GM12865 (cell line): ENCODE results near the gene LRRC3C.
A peak's percentile ranks its signal among the peaks of the same experiment; 100 is the strongest.
"Not testable (repeated sequence)": the region's sequence is repeated elsewhere in the genome, so short reads cannot be mapped to it uniquely, and the experiment has no call there.

ENCODE experiments used
- DNase-seq: peaks from one replicate; pipeline ENCODE4 v3.0.0; 2010; ENCODE audit warnings: low read depth
- H3K4me3 ChIP-seq: 2 replicates; pipeline ENCODE4 v1.5.1; 2011; ENCODE audit warnings: mild to moderate bottlenecking, low read depth, low read length, control low read depth
- CTCF ChIP-seq: IDR thresholded peaks from 2 replicates; pipeline ENCODE4 v1.5.1; 2011; ENCODE audit warnings: low read length, control low read depth, low read depth, inconsistent platforms; ENCODE audit not compliant: insufficient read depth; ENCODE audit errors: missing control alignments

Gene LRRC3C, protein sequence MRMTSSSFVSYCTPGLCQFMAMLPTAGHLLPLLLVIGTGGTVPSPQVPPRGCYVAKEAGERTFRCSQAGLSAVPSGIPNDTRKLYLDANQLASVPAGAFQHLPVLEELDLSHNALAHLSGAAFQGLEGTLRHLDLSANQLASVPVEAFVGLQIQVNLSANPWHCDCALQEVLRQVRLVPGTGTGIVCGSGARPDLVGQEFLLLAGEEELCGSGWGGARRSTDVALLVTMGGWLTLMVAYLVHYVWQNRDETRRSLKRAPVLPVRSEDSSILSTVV

DNA sequence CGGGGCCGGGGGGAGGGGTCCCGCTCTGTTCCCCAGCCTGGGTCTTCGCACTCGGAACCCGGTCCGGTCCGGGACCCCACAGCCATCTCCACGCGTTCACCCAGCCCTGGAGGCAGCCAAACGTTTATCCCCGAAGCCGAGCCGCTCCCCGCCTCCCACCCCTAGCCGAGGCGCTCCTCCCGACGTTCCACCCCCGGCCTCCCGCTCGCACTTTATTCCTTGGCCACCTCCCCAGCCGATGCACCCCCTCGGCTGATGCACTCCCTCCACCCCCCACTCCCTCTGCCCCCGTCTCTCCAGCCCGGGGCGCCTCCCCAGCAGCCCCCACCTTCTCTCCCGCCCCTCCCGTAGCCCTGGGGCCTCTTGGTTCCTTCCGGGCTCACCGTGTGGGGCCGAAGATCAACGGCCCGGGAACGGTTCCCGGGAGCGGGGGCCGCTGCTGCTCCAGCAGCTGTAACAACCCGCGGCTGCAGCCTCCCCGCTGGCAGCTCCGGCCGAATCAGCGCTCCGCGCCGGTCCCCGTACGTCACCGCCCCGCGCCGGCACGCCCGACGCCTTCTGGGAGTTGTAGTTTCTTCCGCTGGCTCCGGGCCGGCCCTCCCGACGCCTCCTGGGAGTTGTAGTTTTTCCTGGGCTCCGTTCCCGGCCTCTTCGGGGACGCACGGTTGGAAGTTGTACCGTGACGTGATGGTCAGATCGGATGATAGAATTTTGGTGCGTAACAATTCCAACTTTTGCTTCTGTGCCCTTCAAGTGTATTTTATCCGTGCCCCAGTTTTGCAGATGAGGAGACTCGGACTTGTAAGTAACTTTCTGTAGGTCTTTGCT, at the start of gene LRRC3C, which contains the start of gene ORMDL3:
Gene LRRC3C (plus strand): TSS at position 632 of the 828 bp plus-strand sequence. CDS start 13,792 bp downstream, outside the sequence.
Gene ORMDL3 (minus strand): TSS at position 501 of the 828 bp plus-strand sequence. CDS start 3,398 bp downstream, outside the sequence.
- peak within 1 kb of the TSS; percentile 87 for H3K4me3 ChIP-seq
- no peak for TF ChIP-seq CTCF
- peak; percentile 94 for DNase-seq

GRCh38 chr17:39886102-39886501, 41.4 kb upstream of the LRRC3C start:
- not testable (repeated sequence) for H3K4me3 ChIP-seq, DNase-seq

- H3K4me3 ChIP-seq: no peak overlapping the region
- TF ChIP-seq CTCF: no peak
- DNase-seq: no peak
Observed at GRCh38 chr17:39887078-39887477, 40.5 kb upstream of the LRRC3C start.

- no peak overlapping the region for H3K4me3 ChIP-seq
- no peak for DNase-seq
- TF ChIP-seq CTCF: no peak
Observed at GRCh38 chr17:39889200-39889599, 38.3 kb upstream of the LRRC3C start.

GRCh38 chr17:39894681-39895376, 32.7 kb upstream of the LRRC3C start:
- no peak overlapping the region for H3K4me3 ChIP-seq
- no peak for TF ChIP-seq CTCF
- no peak for DNase-seq

DNA sequence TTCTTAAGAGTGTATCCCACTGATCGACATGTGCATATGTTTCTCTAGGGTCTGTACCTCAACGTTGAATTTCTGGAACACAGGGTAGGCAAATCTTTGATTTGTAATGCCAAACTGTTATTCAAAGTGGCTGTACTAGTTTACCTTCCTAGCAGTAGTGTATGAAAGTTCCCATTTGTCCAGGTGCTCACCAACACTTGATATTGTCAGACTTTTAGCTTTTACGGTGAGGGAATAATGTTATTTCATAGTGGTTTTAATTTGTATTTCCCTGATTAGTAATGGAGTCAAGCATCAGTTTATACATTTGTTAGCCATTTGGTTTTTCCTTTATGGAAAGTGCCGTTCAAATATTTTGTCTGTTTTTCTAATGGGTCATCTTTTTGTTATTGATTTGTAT, 29.4 kb upstream of the LRRC3C start:
- DNase-seq: no peak
- H3K4me3 ChIP-seq: no peak overlapping the region
- TF ChIP-seq CTCF: no peak

DNA sequence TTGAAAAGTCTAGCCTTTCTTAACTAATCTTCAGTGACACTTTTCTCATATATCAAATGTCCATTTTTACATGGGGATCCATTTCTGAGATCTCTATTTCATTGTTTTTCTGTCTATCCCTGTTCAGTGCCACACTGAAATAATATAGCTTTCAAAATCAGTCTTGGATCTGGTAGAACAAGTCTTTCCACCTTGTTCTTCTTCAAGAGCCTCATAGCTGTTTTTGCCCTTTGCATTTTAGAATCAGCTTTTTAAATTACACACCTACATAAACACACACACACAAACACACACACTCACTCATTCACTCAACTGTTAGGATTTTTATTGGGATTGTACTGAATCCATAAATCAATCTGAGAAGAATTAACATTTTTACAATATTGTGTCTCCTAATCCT, 28.3 kb upstream of the LRRC3C start:
- TF ChIP-seq CTCF: no peak
- no peak overlapping the region for H3K4me3 ChIP-seq
- DNase-seq: no peak

GRCh38 chr17:39902027-39902426, 25.5 kb upstream of the LRRC3C start:
- not testable (repeated sequence) for H3K4me3 ChIP-seq, DNase-seq
